Psoas muscle (tissue), 8 donors: Measurements from ENCODE around the gene ADGRG1. TPM values are rescaled to one million over a fixed set of nuclear protein-coding genes. Genes with fewer than 3 reads are reported as not detected.
A peak's percentile ranks its signal among the peaks of the same experiment; 100 is the strongest.

Experiments used
- ATAC-seq, 4 donors: fragments of 200-7000 bp; cut with Tn5 transposase; one replicate each; pipeline ENCODE4 v1.9.1; 2020; ENCODE audit warnings: moderate library complexity in 3 of 4, mild to moderate bottlenecking in 2 of 4
- DNase-seq, 2 donors: peaks; one replicate each; pipeline ENCODE4 v3.0.0-alpha.2; 2020
- H3K27ac ChIP-seq: fragments of 200-600 bp; one replicate; pipeline ENCODE4 v1.8.0; 2022
- H3K27me3 ChIP-seq, 3 donors: fragments of 200-600 bp in 1 of 3; one replicate each; pipeline versions ENCODE4 v1.6.1 to v1.8.0; 2013 to 2022; ENCODE audit warnings: low read length in 2 of 3, mild to moderate bottlenecking in 2 of 3, moderate library complexity in 1 of 3; ENCODE audit not compliant: insufficient read depth in 3 of 3
- H3K36me3 ChIP-seq, 2 donors: fragments of 200-600 bp in 1 of 2; one replicate each; pipeline versions ENCODE4 v1.6.1 to v1.8.0; 2013 to 2022; ENCODE audit warnings: low read depth in 1 of 2, mild to moderate bottlenecking in 1 of 2, moderate library complexity in 1 of 2; ENCODE audit not compliant: insufficient read depth in 1 of 2
- H3K4me1 ChIP-seq: fragments of 200-600 bp; one replicate; pipeline ENCODE4 v1.8.0; 2022
- H3K4me3 ChIP-seq: fragments of 200-600 bp; one replicate; pipeline ENCODE4 v1.8.0; 2022; ENCODE audit warnings: mild to moderate bottlenecking
- H3K9me3 ChIP-seq: fragments of 200-600 bp; one replicate; pipeline ENCODE4 v1.8.0; 2022
- CTCF ChIP-seq: fragments of 200-600 bp; IDR thresholded peaks from one replicate; pipeline ENCODE4 v1.8.0; 2022; ENCODE audit warnings: antibody characterized with exemption
- WGBS, 3 donors: extraction: QIAGEN DNeasy Blood & Tissue Kit; methylation state at CpG; one replicate each; pipeline versions ENCODE4 v1.1.6 to v1.1.7; 2013; 5-methylcytosine and 5-hydroxymethylcytosine counted together
- intact Hi-C, 2 donors: fragments of 100-400 bp; cut with DNase I; formaldehyde crosslinking; loops; one replicate each; pipeline versions ENCODE4 v1.11.0 to v1.14.2; 2022
- polyA plus RNA-seq, 3 donors: library from polyadenylated mRNA; stranded (reverse); fragments of 200-250 nt; gene quantifications; one replicate each; pipeline ENCODE4 v1.2.3, GENCODE V29; 2013
- total RNA-seq, 4 donors: library from RNA; stranded (reverse); fragmentation: NEBNext Ultra II Directional in 2 of 4; extraction: Animal tissue kit (Norgen Biotek cat#: 25700) in 2 of 4; gene quantifications; one replicate each; pipeline versions ENCODE4 v1.2.1 to v1.2.4, GENCODE V29; 2021 to 2023
- donor health status: healthy with polysubstance abuse.
- donor health status: DM: no; HTN: no; CAD: no; lungs with moderate emphysema.
- donor health status: Bipolar disorder and iron deficiency.
- donor health status: healthy.
- donor health status: DM: yes; HTN: yes; CAD: no.
- donor health status: DM: no; HTN: no; CAD: no.
- donor health status: DM: no; HTN: no; CAD: no.
- donor health status: DM: yes; HTN: yes; CAD: no.

Gene ADGRG1
- total and polyA plus RNA-seq, 7 donors, result 5.3 to 19.4 (median 14.2) TPM

- peak; percentile 95 for TF ChIP-seq CTCF
- DNase-seq (peak; percentile 69 to 82), ATAC-seq (peak; percentile 70 to 77 (median 76))
- Histone ChIP-seq H3K4me3 (no peak overlapping the region), H3K27ac (peak overlapping the region; percentile 50), H3K36me3 (no peaks in the 10 kb centered on the region), H3K9me3 (no peaks in the 10 kb centered on the region), H3K27me3 (peaks cover 0 to 5% (median 0%) of the 10 kb centered on the region in 3 donors), H3K4me1 (no peaks in the 10 kb centered on the region)
- intact Hi-C loops, result loop anchor here (2.0 to 5.0 kb wide), 3 partner anchors 48 to 72 kb away; no protein-coding TSS in a partner anchor
- WGBS, 3 donors, result 37 to 44% (median 39%) methylated on average over 18 of the region's 18 CpGs
Measured at GRCh38 chr16:57648581-57649442, 20.4 kb downstream of the ADGRG1 start.

GRCh38 chr16:57649443-57649751, 21.0 kb downstream of the ADGRG1 start:
- H3K27ac ChIP-seq, result no peak overlapping the region
- WGBS, 3 donors, result 86 to 90% (median 89%) methylated on average over 6 of the region's 6 CpGs

GRCh38 chr16:57649846-57650245, 21.4 kb downstream of the ADGRG1 start:
- intact Hi-C loops, result loop anchor here (2.0 to 5.0 kb wide), 3 partner anchors 49 to 73 kb away; no protein-coding TSS in a partner anchor
- Histone ChIP-seq H3K4me3 (no peak overlapping the region), H3K27ac (no peak overlapping the region), H3K9me3 (no peaks in the 10 kb centered on the region), H3K36me3 (no peaks in the 10 kb centered on the region), H3K4me1 (no peaks in the 10 kb centered on the region), H3K27me3 (peaks cover 0 to 5% (median 0%) of the 10 kb centered on the region in 3 donors)
- ATAC-seq, result no peak
- DNase-seq, result no peak
- WGBS, 3 donors, result 87 to 90% (median 89%) methylated on average over 7 of the region's 7 CpGs
- TF ChIP-seq CTCF, result no peak

More at GRCh38 chr16:57649443-57649751, 21.0 kb downstream of the ADGRG1 start:
- no peak for ATAC-seq
- H3K4me3 ChIP-seq, result no peak overlapping the region
- peaks cover 0 to 5% (median 0%) of the 10 kb centered on the region in 3 donors for H3K27me3 ChIP-seq
- no peak for TF ChIP-seq CTCF
- intact Hi-C loops, result loop anchor here (2.0 to 5.0 kb wide), 3 partner anchors 49 to 72 kb away; no protein-coding TSS in a partner anchor
- no peak for DNase-seq
- no peaks in the 10 kb centered on the region for H3K9me3 ChIP-seq
- H3K36me3 ChIP-seq, result no peaks in the 10 kb centered on the region
- H3K4me1 ChIP-seq, result no peaks in the 10 kb centered on the region

GRCh38 chr16:57651344-57652333, 23.2 kb downstream of the ADGRG1 start:
- ATAC-seq (no peak), DNase-seq (no peak)
- no peak overlapping the region for H3K27ac ChIP-seq
- intact Hi-C loops, result no loop called here
- no peaks in the 10 kb centered on the region for H3K9me3 ChIP-seq
- no peaks in the 10 kb centered on the region for H3K36me3 ChIP-seq
- 73 to 79% (median 77%) methylated on average over 10 of the region's 10 CpGs for WGBS, 3 donors
- TF ChIP-seq CTCF, result no peak
- H3K27me3 ChIP-seq, result peaks cover 0 to under 1% (median 0%) of the 10 kb centered on the region in 3 donors
- H3K4me3 ChIP-seq, result no peak overlapping the region
- H3K4me1 ChIP-seq, result no peaks in the 10 kb centered on the region
